GM19240 (cell line): ENCODE results near the gene L3MBTL2.

Source experiments
- DNase-seq: peaks from one replicate; pipeline ENCODE4 v3.0.0; 2011; ENCODE audit warnings: low spot score; ENCODE audit not compliant: insufficient read length

Gene L3MBTL2

DNA sequence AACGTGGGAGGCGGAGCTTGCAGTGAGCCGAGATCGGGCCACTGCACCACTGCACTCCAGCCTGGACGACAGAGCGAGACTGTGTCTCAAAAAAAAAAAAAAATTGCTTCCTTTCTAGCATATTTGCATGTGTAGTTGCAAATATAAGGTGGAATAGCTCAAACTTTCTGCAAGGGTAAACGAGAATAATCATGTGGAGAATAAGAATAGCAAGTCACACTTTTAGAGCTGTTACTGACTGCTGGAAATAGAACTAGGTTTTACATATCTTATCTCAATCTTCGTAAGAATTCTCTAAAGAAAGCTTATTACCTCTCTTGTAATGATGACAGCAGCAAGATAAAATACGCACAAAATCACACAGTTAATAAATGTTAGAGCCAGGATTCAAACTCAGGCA lies 1.6 kb downstream of the L3MBTL2 start:
- no peak for DNase-seq

DNA sequence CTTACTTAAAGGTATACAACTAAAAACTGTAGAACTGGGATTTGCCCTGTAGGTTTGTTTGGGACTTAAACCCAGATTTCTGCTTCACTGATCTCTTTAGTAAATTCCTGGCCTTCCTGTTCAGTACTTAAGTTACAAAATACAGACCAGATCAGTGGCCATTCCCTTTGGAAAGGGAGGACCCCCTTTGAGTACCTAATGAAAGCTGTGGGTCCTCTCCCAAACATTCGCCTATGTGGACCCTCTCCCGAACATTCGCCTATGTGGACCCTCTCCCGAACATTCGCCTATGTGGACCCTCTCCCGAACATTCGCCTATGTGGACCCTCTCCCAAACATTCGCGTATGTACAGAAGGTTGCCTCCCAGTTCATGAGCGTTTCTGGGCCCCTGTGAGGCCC lies 10.3 kb downstream of the L3MBTL2 start:
- no peak for DNase-seq

DNA sequence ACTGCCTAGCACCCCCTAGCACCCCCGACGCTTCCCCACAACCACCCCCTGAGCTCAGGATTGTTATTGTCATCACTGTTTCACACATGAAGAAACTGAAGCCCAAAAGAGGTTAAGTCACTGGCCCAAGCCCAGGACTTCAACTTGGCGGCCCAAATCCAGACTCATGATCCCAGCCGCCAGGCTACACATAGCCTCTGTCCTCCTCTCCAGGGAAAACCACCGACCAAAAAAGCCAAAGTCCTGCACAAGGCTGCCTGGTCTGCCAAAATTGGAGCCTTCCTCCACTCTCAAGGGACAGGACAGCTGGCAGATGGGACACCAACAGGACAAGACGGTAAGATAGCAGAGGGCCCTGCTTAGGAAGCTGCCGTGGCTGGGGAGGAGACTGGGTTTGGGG lies 10.8 kb downstream of the L3MBTL2 start:
- no peak for DNase-seq

DNA sequence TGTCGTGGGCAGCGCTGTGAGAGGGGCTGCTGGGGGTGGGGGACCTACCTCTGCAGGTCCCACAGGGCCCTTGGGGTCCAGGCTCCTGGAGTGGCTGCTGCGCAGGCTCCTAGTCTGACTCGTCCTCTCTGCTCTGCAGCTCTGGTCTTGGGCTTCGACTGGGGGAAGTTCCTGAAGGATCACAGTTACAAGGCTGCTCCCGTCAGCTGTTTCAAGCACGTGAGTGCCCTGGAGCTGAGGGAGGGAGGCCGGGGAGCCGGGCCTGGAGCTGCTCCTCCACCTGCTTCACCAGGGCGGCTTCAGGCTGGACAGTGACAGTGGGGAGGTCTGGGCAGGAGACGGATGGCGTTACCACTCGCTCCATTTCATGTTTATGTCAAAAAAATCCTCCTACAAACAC lies 11.9 kb downstream of the L3MBTL2 start:
- no peak for DNase-seq

DNA sequence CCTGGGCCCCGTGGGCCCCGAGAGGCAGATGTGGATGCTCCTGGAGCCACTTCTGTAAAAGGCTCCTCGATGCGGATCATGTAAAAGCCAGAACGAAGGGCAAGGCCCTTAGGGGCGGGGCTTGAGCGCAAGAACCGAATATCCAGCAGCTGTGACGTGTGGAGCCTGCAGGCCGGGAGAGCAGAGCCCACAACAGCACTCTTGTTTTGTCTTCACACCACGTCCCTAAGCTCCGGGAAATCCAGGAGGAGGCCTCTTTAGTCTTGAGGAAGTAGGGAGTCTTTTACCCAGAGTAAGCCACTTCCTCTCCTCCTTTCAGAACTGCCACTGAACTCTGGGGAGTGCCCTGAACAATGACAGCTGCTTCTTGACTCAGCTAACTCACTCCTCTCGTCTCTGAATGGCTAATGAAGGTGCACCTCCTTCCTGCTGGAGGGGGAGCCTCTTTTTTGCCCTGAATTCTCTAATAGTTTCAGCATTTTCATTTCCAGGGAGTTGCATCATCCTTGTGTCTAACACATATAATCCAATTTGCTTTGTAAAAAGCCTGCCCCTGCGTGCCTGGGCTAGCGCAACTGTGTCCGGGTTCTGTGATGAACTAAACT lies 12.5 kb downstream of the L3MBTL2 start:
- DNase-seq, result no peak

DNA sequence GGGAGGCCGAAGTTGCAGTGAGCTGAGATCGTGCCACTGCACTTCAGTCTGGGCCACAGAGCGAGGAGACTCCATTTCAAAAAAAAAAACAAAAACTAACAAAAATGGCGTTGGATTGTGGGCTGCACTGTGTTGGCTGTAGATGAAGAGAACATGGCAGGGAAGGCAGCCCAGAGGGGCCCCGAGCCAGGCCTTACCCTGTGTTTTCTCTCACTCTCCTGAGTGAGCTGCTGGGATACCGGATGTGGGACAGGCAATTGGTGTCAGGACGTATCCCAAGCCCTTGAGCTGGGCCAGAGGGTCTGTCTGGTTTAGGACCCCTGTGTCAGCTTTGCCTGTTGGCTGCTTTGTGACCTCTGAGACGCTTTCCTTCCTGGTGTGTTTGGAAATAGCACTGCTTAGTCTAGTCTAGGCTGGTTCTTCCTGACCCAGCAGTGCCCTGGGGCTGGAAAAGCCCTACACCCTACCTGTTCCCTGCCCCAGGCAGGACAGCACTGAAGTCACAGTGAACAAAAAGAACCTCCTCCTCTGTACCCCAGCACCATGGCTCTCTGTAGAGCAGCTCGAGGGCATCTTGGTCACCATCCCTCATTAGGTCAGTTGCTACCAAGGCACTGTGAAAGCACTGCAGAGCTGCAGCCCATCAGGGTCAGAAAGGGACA lies 17.9 kb downstream of the L3MBTL2 start:
- no peak for DNase-seq

DNA sequence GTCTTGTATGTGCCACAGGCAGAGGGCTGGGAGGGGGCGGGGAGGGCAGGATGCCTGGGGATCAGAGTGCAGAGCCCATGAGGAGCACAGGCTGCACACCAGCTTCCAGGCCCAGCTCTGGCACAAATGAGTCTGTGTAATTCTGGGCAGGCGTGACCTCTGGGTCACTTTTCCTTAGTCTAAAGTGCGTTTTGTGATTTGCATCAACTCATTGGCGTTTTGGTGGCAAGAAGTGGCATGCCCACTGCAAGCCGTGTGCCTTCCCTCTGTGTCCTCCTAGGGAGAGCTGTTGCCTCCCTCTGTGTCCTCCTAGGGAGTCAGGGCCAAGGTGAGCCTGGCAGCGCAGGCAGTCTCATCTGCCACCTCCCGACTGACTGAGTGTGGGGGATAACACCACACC lies 18.4 kb downstream of the L3MBTL2 start:
- DNase-seq, result no peak

DNA sequence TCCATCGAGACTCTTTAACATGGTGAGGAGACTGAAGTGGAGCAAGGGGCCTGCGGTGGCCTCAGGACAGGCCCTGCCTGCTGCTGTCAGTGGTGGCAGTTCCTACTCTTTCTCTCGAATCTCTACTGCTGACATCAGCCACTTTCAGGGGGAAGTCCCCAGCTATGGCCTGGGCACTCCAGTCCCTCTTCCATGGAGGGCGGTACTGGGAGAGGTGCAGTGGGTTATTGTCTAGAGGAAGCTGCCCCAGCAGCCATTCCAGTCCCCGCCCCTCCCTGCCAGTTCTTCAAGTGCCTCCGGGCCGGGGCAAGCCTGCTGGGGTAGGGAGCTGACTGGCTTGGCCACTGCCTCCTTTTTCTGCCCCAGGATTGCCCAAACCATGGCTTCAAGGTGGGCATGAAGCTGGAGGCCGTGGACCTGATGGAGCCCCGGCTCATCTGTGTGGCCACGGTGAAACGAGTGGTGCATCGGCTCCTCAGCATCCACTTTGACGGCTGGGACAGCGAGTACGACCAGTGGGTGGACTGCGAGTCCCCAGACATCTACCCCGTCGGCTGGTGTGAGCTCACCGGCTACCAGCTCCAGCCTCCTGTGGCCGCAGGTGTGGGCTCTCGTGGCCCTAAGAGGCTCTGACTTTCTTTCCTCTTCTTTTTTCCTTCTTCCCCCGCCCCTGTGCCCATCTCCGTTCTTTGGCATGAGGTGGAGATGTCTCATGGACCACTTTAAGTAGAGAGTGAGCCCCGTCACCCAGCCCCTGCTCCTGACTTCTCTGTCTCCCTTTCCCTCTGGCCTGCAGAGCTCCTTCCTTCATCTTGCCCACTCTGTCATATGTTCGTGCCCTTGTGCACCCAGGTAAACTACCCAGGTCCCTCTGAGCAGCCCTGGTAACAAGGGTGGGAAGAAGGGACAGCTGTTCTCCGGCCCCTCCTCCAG lies 21.9 kb downstream of the L3MBTL2 start:
- no peak for DNase-seq

DNA sequence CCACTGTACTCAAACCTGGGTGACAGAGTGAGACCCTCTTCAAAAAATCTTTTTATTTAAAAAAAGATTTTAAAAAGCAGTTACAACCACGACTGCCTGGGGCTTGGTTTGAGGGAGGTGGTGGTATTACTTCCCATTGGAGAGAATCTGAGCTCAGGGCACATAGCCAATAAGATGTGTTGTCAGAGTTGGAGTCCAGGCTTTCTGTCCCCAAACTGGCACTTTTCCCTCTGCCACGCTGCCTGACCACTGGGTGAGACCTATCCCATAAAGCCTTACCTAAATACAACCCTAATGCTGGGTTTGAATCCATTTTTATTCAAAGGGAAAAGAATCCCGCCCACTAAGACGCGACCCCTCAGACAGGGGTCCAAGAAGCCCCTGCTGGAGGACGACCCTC lies 24.1 kb downstream of the L3MBTL2 start:
- DNase-seq, result no peak

DNA sequence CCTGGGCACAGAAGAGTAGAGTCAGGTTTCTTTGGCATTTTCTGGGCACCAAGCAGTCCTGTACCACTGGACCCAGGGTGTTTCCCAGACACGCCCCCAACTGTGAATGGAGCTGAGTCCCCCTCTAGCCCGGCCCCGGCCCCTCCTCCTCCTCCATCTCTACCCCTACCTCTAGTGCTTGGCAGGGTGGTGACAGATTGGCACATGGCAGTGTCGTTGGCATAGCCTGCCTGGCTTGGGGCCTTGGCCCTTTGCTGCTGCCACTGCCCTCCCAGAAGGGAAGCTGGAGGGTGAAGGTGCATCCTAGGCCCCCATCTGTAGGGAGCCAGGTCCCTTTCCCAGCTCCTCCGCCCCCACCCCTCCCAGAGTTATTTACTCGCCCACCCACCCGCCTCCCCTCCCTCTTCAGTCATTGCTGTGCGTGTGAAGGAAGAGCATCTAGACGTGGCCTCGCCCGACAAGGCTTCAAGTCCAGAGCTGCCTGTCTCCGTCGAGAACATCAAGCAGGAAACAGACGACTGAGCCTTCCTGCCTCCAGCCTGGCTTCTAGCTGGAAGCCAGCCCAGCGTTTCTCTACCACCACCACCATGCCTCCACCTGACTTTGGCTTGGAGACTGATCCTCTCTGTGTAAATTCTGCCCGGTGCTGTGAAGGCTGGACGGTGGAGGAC lies 24.8 kb downstream of the L3MBTL2 start:
- DNase-seq, result no peak

DNA sequence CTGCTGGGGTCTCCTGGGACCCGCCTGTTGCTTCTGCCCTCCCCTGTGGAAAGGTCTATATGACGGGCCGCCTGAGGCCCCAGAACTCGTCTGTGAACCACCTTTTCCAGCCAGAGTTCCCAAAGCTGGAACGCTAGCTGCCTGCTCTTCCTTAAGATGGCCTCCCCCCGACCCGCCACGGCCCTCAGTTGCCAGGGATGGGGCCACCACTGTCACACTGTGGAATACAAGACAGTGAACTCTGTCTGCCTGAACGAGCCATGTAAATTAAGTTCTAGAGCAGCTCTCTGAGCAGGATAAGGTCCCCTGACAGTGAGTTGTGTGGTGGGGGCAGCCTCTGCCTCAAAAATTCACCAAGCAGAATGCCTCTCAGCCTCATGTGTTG lies 25.3 kb downstream of the L3MBTL2 start:
- DNase-seq, result no peak

DNA sequence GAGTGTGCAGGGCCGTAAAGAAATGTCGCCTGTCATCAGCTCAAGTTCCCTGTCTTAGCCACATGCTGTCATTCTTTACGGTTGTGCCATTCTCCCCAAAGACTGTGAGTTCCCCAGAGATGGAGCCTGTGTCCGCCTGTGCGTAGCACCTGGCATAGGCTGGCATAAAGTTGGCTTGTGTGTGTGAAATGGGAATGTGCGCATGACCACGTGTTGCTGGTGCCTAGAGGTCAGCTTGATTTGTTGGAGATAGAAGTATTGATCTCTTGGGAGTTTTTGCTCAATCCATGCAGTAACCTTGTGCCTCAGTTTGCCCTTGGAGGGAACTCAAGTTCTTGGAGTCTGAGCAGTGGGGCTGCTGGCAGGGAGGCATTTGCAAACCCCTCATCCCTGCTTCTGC lies 26.3 kb downstream of the L3MBTL2 start:
- no peak for DNase-seq

DNA sequence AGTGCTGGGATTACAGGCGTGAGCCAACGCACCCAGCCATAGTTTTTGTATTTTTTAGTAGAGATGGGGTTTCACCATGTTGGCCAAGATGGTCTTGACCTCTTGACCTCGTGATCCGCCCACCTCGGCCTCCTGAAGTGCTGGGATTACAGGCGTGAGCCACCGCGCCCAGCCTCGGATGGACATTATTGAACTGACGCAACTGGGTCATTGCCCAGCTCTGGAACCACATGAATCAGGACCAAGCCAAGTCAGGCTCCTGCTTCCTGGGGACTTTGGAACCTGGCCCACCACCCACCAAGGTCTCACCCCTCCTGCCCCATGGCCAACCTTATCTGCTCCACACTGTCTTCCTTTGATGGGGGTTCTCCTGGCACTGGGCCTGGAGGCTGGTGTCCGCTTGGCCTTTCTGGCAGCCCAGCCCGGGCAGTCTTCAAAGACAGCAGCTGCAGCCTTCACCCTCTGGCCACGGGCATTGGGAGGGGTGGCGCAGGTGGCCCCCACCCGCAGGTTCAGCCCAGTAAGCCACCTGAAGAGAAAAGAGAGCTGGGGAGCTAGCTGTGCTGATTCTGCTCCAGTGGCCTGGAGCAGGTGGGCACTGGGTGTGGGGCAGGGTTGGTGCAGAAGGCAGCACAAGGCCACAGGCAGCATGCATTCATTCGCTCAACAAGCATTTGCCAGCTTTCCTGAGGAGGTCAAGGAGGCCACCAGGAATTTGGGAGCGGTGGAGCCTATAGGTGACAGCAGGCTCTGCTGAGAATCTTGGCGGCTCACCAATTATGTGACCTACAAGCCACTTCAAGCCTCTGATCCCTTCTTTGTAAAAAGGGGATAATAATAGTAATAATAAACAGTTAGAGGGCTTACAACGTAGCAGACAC lies 29.9 kb downstream of the L3MBTL2 start:
- DNase-seq, result no peak

DNA sequence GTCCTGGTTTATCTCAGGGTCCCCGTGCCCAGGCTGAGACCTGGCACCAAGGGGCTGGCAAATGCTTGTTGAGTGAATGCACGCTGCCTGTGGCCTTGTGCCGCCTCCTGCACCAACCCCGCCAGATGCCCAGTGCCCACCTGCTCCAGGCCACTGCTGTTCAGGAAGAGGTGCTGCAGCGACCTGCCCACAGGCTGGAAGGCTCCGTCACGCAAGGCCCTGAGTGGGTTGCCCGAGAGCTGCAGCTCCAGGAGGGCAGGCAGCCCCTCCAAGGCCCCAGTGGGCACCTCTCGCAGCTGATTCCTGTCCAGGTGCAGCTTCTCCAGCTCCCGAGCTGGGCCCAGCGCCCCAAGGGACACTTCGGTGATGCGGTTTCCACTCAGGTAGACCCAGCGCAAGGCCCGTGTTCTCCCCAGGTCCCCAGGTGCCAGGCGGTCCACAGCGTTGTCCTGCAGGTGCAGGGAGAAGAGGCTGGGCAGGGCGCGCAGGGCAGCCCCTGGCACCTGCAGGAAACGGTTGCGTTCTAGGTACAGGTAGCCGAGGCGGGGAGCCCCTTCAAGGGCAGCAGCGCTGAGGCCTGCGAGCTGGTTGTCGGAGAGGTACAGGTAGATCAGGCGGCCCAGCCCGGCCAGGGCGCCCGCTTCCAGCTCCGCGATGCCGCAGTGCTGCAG lies 32.1 kb downstream of the L3MBTL2 start:
- DNase-seq, result no peak

DNA sequence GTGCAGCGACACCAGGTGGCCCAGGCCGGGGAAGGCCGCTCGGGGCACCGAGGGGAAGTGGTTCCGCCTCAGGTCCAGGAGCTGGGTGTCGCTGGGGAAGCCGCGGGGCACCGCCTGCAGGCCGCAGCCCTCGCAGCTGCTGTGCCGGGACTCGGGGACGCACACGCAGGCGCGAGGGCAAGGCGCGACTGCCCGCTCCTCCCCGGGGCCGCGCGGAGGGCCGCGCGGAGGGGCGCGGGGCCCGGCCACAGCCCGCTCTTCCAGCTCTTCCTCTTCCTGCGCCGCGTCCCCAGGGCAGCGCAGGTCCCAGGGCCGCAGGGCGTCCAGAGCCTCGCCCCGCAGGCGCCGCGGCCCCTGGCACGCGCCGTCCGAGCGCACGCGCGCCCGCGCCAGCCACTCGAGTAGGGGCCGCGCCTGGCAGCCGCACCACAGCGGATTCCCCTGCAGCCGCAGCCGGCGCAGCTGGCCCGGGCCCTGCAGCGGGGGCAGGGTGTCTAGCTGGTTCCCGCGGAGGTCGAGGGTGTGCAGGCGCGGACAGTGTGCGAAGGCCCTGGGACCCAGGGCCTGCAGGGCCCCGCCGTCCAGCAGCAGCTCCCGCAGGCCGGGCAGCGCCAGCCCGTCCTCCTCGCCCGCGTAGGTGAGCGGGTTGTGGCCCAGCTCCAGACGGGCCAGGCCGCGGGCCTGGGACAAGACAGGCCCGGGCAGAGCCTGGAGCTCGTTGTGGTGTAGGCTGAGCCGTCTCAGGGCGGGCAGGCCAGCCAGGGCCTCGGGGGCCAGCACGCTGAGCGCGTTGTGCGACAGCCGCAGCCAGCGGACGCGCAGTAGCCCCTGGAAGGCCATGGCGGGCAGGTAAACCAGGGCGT lies 32.8 kb downstream of the L3MBTL2 start:
- peak; percentile 88 for DNase-seq

DNA sequence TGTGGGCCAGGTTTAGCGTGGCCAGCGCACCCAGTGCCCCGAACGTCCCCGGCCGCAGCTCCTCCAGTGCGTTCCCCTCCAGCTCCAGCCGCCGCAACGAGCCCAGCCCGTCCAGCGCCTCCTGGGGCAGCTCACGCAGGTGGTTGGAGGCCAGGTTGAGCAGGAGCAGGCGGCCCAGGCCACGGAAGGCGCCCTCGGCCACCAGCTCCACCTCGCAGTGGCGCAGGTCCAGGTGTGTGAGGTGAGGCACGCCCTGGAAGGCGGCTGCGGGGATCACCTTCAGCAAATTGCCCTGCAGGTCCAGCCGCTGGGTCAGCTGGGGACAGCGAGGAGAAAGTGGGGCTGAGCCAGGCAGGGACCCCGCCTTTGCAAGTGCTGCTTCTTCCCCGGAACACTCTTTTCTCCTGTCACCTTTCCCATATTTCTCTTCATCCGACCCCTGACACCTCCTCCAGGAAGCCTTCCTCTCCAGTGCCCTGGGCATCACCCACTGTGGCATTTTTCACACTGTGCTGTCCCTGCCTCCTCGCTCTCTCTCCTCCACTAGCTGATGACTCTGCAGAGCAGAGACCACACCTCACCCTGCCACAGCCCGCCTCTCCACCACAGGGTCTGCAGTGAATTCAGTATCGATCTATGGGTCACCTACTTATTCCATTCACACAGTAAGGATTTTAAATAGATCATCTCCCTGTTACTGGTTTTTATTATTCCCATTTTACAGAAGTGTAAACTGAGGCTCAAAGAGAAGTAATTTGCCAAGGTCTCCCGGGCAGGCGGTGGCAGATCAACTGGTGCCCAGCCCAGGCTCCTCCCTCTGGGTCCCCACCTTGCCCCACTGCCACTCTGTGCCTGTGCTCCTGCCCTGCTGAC lies 33.7 kb downstream of the L3MBTL2 start:
- no peak for DNase-seq

DNA sequence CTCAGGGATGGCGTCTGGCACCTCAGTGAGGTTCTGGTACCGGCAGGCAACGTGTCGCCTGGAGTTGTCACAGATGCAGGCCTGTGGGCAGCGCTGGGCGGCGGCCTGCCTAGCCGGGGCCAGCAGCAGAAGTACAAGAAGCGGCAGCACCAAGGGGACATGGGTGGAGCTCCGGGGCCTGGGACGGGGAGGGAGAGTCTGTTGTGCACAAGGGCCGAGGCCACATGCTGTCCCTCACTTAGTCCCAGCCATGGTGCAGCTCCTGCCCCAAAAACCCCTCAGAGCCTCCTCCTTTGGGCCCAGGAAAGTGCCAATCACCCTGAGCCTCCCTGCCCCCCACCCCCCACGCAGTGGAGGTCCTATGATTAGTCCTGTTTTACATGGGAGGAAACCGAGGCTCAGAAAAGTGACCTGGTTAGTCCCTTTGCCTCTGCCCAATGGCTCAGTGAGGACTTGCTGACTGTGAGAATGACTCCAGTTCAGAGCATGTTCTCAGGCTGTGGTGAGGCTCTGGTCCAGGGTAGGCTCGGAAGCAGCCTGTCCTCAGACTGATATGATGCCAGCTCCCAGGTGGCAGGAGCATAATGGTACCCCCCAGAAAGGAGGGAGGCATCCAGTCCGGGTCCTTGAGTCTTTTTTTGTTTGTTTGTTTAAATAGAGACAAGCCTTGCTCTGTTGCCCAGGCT lies 34.5 kb downstream of the L3MBTL2 start:
- no peak for DNase-seq
